ENCODE results near the gene KRTAP5-7.

GRCh38 chr11:71542879-71543777 lies 16.1 kb downstream of the KRTAP5-7 start:
- TF ChIP-seq EZH2 (IDR thresholded peaks at IDR 0.05) (no peak), CTCF (IDR thresholded peaks at IDR 0.05) (no peak)
